Stomach (tissue), 4 donors: ENCODE data around the gene POLR1B.
"Not testable (repeated sequence)": the region's sequence is repeated elsewhere in the genome, so short reads cannot be mapped to it uniquely, and the experiment has no call there.

Source experiments
- CTCF ChIP-seq, 7 experiments: fragments of 450-650 bp in 4 of 7; fragments of 200-600 bp in 3 of 7; sonication (generic) in 3 of 7; IDR thresholded peaks; one replicate each; pipeline ENCODE4 v1.5.1; 2016 to 2019; ENCODE audit warnings: antibody characterized with exemption in 7 of 7, control low read depth in 2 of 7, mild to moderate bottlenecking in 1 of 7
- POLR2A ChIP-seq, 4 donors: fragments of 450-650 bp; IDR thresholded peaks; one replicate each; pipeline ENCODE4 v1.6.1; 2016; ENCODE audit warnings: antibody characterized with exemption in 4 of 4, control low read depth in 2 of 4, mild to moderate bottlenecking in 1 of 4, moderate library complexity in 1 of 4

GRCh38 chr2:112509239-112509998 is 32.8 kb upstream of the POLR1B start:
- not testable (repeated sequence) for TF ChIP-seq CTCF, POLR2A (IDR thresholded peaks at IDR 0.05)
